Right lobe of liver (tissue), 6 donors: ENCODE results near the gene LDB1. TPM values are rescaled to one million over a fixed set of nuclear protein-coding genes. Genes with fewer than 3 reads are reported as not detected.

Experiments
- ATAC-seq, 4 donors: fragments of 200-7000 bp; cut with Tn5 transposase; one replicate each; pipeline ENCODE4 v1.9.1; 2020; ENCODE audit warnings: mild to moderate bottlenecking in 4 of 4, moderate library complexity in 4 of 4
- DNase-seq, 3 donors: peaks; one replicate each; pipeline ENCODE4 v3.0.0-alpha.2; 2020
- H3K27ac ChIP-seq, 3 donors: fragments of 200-600 bp; one replicate each; pipeline ENCODE4 v1.8.0; 2022
- H3K27me3 ChIP-seq, 2 donors: fragments of 200-600 bp; one replicate each; pipeline ENCODE4 v1.8.0; 2022
- H3K36me3 ChIP-seq, 4 donors: fragments of 200-600 bp; sonication (generic) in 1 of 4; one replicate each; pipeline versions ENCODE4 v1.5.1 to v1.8.0; 2017 to 2022; ENCODE audit warnings: control low read depth in 1 of 4
- H3K4me1 ChIP-seq, 4 donors: fragments of 200-600 bp; sonication (generic) in 1 of 4; one replicate each; pipeline versions ENCODE4 v1.5.1 to v1.8.0; 2017 to 2022; ENCODE audit warnings: control low read depth in 1 of 4
- H3K4me3 ChIP-seq, 3 donors: fragments of 200-600 bp; one replicate each; pipeline ENCODE4 v1.8.0; 2022
- H3K9me3 ChIP-seq, 4 donors: fragments of 200-600 bp; sonication (generic) in 1 of 4; one replicate each; pipeline versions ENCODE4 v1.5.1 to v1.8.0; 2017 to 2022; ENCODE audit warnings: control low read depth in 1 of 4
- CTCF ChIP-seq, 4 donors: fragments of 200-600 bp in 3 of 4; fragments of 450-650 bp in 1 of 4; IDR thresholded peaks; one replicate each; pipeline versions ENCODE4 v1.5.1 to v1.8.0; 2016 to 2022; ENCODE audit warnings: antibody characterized with exemption in 4 of 4, mild to moderate bottlenecking in 2 of 4
- POLR2A ChIP-seq: fragments of 450-650 bp; IDR thresholded peaks from one replicate; pipeline ENCODE4 v1.6.1; 2017; ENCODE audit warnings: antibody characterized with exemption, mild to moderate bottlenecking
- WGBS: methylation state at CpG from one replicate; pipeline ENCODE4 v1.1.6; 2018; ENCODE audit warnings: low coverage, low lambda C conversion rate; ENCODE audit not compliant: insufficient coverage; ENCODE audit errors: missing lambda C conversion rate; 5-methylcytosine and 5-hydroxymethylcytosine counted together
- intact Hi-C, 2 donors: fragments of 100-400 bp; cut with DNase I; formaldehyde crosslinking; loops; one replicate each; pipeline versions ENCODE4 v1.11.2 to v1.14.1; 2022
- total RNA-seq, 6 experiments: library from RNA; depleted of rRNA in 2 of 6; stranded (reverse); fragments of >200 nt in 2 of 6; fragmentation: NEBNext Ultra II Directional in 3 of 6; extraction: Animal tissue kit (Norgen Biotek cat#: 25700) in 3 of 6; gene quantifications; one replicate each; pipeline versions ENCODE4 v1.1.0 to v1.2.4, GENCODE V29; 2016 to 2023
- donor health status: DM: no; HTN: yes; CAD: no.
- donor health status: DM: no; HTN: no; CAD: no.
- donor health status: DM: no; HTN: no; CAD: no.
- donor health status: DM: no; HTN: yes; CAD: no.
- donor health status: DM: no; HTN: yes; CAD: no.

Gene LDB1
- total RNA-seq, 6 experiments from 2014 or later = 11.2 to 14.7 (median 13.0) TPM

- Histone ChIP-seq H3K27me3 (no peaks in the 10 kb centered on the region), H3K4me3 (no peak overlapping the region), H3K9me3 (no peaks in the 10 kb centered on the region), H3K27ac (no peak overlapping the region), H3K36me3 (no peaks in the 10 kb centered on the region), H3K4me1 (peaks cover 0 to 7% (median 2%) of the 10 kb centered on the region in 4 donors)
- intact Hi-C loops = no loop called here
- DNase-seq (no peak), ATAC-seq (no peak)
- 100% methylated on average over 1 of the region's 3 CpGs for WGBS
- TF ChIP-seq POLR2A (no peak), CTCF (IDR thresholded peaks at IDR 0.05) (no peak)
These were observed 3.1 kb upstream of the LDB1 start for GRCh38 chr10:102123223-102123622.

GRCh38 chr10:102122450-102122849, 2.3 kb upstream of the LDB1 start:
- TF ChIP-seq CTCF (IDR thresholded peaks at IDR 0.05) (no peak), POLR2A (no peak)
- DNase-seq = no peak
- no peak for ATAC-seq
- peaks cover 0 to 15% (median 8%) of the 10 kb centered on the region in 4 donors for H3K4me1 ChIP-seq
- WGBS = 100% methylated on average over 1 of the region's 1 CpG
- intact Hi-C loops = no loop called here
- no peaks in the 10 kb centered on the region for H3K36me3 ChIP-seq
- H3K9me3 ChIP-seq = no peaks in the 10 kb centered on the region
- no peak overlapping the region for H3K4me3 ChIP-seq
- no peaks in the 10 kb centered on the region for H3K27me3 ChIP-seq
- H3K27ac ChIP-seq = no peak overlapping the region

GRCh38 chr10:102121739-102122372, 1.7 kb upstream of the LDB1 start:
- Histone ChIP-seq H3K27me3 (no peaks in the 10 kb centered on the region), H3K27ac (peak overlapping the region in 2 of 3 donors; percentile 81 to 93), H3K4me3 (peak overlapping the region in 1 of 3 donors; percentile 71), H3K9me3 (no peaks in the 10 kb centered on the region), H3K4me1 (peaks cover 0 to 21% (median 11%) of the 10 kb centered on the region in 4 donors), H3K36me3 (no peaks in the 10 kb centered on the region)
- intact Hi-C loops = no loop called here
- DNase-seq (no peak), ATAC-seq (no peak)
- TF ChIP-seq POLR2A (no peak), CTCF (IDR thresholded peaks at IDR 0.05) (no peak)
- 54% methylated on average over 3 of the region's 6 CpGs for WGBS

GRCh38 chr10:102120991-102121738, 997 bp upstream of the LDB1 start:
- Histone ChIP-seq H3K4me1 (peaks cover 0 to 28% (median 12%) of the 10 kb centered on the region in 4 donors), H3K4me3 (peak overlapping the region; percentile 50 to 74 (median 71)), H3K27me3 (no peaks in the 10 kb centered on the region), H3K27ac (peak overlapping the region; percentile 80 to 93 (median 81)), H3K36me3 (no peaks in the 10 kb centered on the region), H3K9me3 (no peaks in the 10 kb centered on the region)
- TF ChIP-seq POLR2A (no peak), CTCF (IDR thresholded peaks at IDR 0.05) (no peak)
- DNase-seq (peak; percentile 38 to 63 (median 54)), ATAC-seq (peak in 3 of 4 donors; percentile 2 to 10 (median 4))
- intact Hi-C loops = no loop called here
- whole genome bisulfite sequencing = 26% methylated on average over 10 of the region's 15 CpGs
